ENCODE data around the gene CD81. TPM values are rescaled to one million over a fixed set of nuclear protein-coding genes. Genes with fewer than 3 reads are reported as not detected.

CD81 gene
- total and polyA plus RNA-seq, 2 experiments from 2014 or later, result 88.6 to 290 TPM

GRCh38 chr11:2417856-2418692 is 41.0 kb downstream of the CD81 start:
- H3K4me1 Mint-ChIP-seq, result 0 out of 3 replicates have a peak, but pooled peaks cover 2% of the 10 kb centered on the region
- Histone ChIP-seq H4K20me1 (replicated peaks; ENCODE audit: insufficient read depth) (no peaks in the 10 kb centered on the region), H3K9me2 (ENCODE audit: insufficient read depth) (no peaks in the 10 kb centered on the region), H3K4me2 (no peak overlapping the region), H3K4me1 (ENCODE audit: insufficient read depth) (no peaks in the 10 kb centered on the region; the same call in 1 of the 2 replicates), H3K27ac (ENCODE audit: low read depth) (no peak overlapping the region), H2AFZ (no peak overlapping the region), H3F3A (replicated peaks; ENCODE audit: low read depth) (no peaks in the 10 kb centered on the region), H3K36me3 (ENCODE audit: insufficient read depth) (no peaks in the 10 kb centered on the region), H3K27me3 (ENCODE audit: insufficient read depth) (no peaks in the 10 kb centered on the region), H3K4me3 (no peak overlapping the region), H3K79me2 (replicated peaks; ENCODE audit: insufficient read depth) (no peaks in the 10 kb centered on the region)
- H3K27me3 Mint-ChIP-seq (ENCODE audit: insufficient read depth, low read depth, poor library complexity), result peaks cover 4% of the 10 kb centered on the region
- no peak for DNase-seq (ENCODE audit: low spot score)
- no peaks in the 10 kb centered on the region for H3K36me3 Mint-ChIP-seq (ENCODE audit: low read depth)
- no peak overlapping the region for H3K4me3 Mint-ChIP-seq
- no peak for ATAC-seq
- no peaks in the 10 kb centered on the region for H3K9me3 Mint-ChIP-seq
- H3K27ac Mint-ChIP-seq, result no peak overlapping the region
- no peak for TF ChIP-seq NANOG (IDR thresholded peaks at IDR 0.05; ENCODE audit: borderline replicate concordance)
- TF ChIP-seq ZNF462 (CRISPR knock-in tag; IDR thresholded peaks at IDR 0.05), result no peak
- TF ChIP-seq CREB1 (CRISPR knock-in tag; IDR thresholded peaks at IDR 0.05; ENCODE audit: low read depth), result no peak
- TF ChIP-seq ETS1 (IDR thresholded peaks at IDR 0.05), result no peak
- TF ChIP-seq STAT1 (IDR thresholded peaks at IDR 0.05; ENCODE audit: unreplicated experiment), result no peak
- TF ChIP-seq POLR2AphosphoS5 (IDR thresholded peaks at IDR 0.05; ENCODE audit: low read depth), result no peak
- no peak for TF ChIP-seq EZH2phosphoT487 (IDR thresholded peaks at IDR 0.05; ENCODE audit: unreplicated experiment)
